ENCODE data around the gene RSRP1. TPM values are rescaled to one million over a fixed set of nuclear protein-coding genes. Genes with fewer than 3 reads are reported as not detected.
"Not testable (repeated sequence)": the region's sequence is repeated elsewhere in the genome, so short reads cannot be mapped to it uniquely, and the experiment has no call there.

RSRP1 gene
- total RNA-seq, 1 experiment from 2014 or later = 113 TPM

DNA sequence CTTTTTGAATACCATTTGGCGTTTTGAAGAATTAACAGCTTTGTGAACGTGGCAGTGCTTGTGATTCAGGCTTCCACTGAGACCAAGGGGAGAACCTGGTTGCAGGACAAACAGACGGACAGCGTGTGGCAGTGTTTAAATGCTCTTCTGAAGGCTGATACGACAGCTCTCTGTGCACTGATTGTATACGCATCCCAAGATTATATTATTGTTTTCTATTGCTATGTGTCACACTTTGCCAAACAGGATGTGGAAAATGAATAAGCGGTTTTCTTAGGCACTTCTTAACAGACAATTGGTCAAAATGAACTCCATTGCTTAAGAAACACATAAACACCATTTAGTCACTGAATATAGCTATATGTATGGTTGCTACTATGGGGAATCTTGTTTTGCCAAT is 12.6 kb upstream of the RSRP1 start:
- H3K4me1 ChIP-seq (replicated peaks; ENCODE audit: insufficient read depth); BruUV-seq (replicated peaks); H4K20me1 ChIP-seq (ENCODE audit: insufficient read depth); CTCF ChIA-PET; H3K9me3 ChIP-seq (ENCODE audit: insufficient read depth, low read depth); POLR2A ChIA-PET (ENCODE audit: unreplicated experiment); DNase-seq; H3F3A ChIP-seq (ENCODE audit: insufficient read depth, low read depth); H3K4me2 ChIP-seq; H2AFZ ChIP-seq; intact Hi-C loops (cut with micrococcal nuclease; ENCODE audit: unreplicated experiment); H3K79me2 ChIP-seq (ENCODE audit: low read depth); H3K9me2 ChIP-seq (ENCODE audit: insufficient read depth); H3K4me3 ChIP-seq; H3K36me3 ChIP-seq (ENCODE audit: low read depth); H3K27me3 ChIP-seq (ENCODE audit: insufficient read depth, low read depth): not testable (repeated sequence)
- 0 out of 2 replicates have a peak overlapping the region, but pooled peaks have one; percentile 19 for H3K27ac ChIP-seq

DNA sequence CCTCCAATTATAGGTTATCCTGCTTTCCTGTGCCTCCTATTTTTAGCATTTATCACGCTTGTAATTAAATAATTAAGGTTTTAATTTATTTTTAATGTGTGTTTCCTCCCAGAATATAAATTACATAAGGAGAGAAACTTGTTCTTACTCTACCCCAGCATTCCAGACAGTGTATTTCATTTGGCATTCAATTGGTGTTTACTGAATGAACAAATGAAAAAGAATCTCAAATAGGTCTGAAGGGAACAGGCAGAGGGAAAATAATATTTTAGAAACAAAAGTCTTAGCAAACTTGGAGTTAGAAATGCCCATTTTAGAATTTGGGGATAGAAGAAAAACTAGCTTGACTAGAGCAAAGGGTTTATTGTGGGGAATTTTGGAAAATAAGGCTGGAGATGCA is 9.9 kb upstream of the RSRP1 start:
- BruUV-seq (replicated peaks) = no TSS peak
- Histone ChIP-seq H3K27ac (no peak overlapping the region), H3F3A (ENCODE audit: insufficient read depth, low read depth) (peaks cover 10% of the 10 kb centered on the region; the same call in 1 of the 2 replicates), H3K4me1 (replicated peaks; ENCODE audit: insufficient read depth) (peaks cover 16% of the 10 kb centered on the region; the same call in 1 of the 2 replicates), H3K27me3 (ENCODE audit: insufficient read depth, low read depth) (no peaks in the 10 kb centered on the region), H3K9me3 (ENCODE audit: insufficient read depth, low read depth) (no peaks in the 10 kb centered on the region), H3K9me2 (ENCODE audit: insufficient read depth) (no peaks in the 10 kb centered on the region), H3K4me2 (no peak overlapping the region), H3K4me3 (no peak overlapping the region), H3K36me3 (ENCODE audit: low read depth) (no peaks in the 10 kb centered on the region), H4K20me1 (ENCODE audit: insufficient read depth) (no peaks in the 10 kb centered on the region), H2AFZ (no peak overlapping the region), H3K79me2 (ENCODE audit: low read depth) (no peaks in the 10 kb centered on the region)
- no peak for DNase-seq
- ChIA-PET POLR2A (ENCODE audit: unreplicated experiment) (no interaction called here), CTCF (no interaction called here)
- TF ChIP-seq, protein P1, sequence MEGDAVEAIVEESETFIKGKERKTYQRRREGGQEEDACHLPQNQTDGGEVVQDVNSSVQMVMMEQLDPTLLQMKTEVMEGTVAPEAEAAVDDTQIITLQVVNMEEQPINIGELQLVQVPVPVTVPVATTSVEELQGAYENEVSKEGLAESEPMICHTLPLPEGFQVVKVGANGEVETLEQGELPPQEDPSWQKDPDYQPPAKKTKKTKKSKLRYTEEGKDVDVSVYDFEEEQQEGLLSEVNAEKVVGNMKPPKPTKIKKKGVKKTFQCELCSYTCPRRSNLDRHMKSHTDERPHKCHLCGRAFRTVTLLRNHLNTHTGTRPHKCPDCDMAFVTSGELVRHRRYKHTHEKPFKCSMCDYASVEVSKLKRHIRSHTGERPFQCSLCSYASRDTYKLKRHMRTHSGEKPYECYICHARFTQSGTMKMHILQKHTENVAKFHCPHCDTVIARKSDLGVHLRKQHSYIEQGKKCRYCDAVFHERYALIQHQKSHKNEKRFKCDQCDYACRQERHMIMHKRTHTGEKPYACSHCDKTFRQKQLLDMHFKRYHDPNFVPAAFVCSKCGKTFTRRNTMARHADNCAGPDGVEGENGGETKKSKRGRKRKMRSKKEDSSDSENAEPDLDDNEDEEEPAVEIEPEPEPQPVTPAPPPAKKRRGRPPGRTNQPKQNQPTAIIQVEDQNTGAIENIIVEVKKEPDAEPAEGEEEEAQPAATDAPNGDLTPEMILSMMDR (conservative IDR thresholded peaks at IDR 0.05) = no peak
- TF ChIP-seq EZH2 (IDR thresholded peaks at IDR 0.05; ENCODE audit: low read depth) = no peak
- intact Hi-C loops (cut with micrococcal nuclease; ENCODE audit: unreplicated experiment) = no loop called here

DNA sequence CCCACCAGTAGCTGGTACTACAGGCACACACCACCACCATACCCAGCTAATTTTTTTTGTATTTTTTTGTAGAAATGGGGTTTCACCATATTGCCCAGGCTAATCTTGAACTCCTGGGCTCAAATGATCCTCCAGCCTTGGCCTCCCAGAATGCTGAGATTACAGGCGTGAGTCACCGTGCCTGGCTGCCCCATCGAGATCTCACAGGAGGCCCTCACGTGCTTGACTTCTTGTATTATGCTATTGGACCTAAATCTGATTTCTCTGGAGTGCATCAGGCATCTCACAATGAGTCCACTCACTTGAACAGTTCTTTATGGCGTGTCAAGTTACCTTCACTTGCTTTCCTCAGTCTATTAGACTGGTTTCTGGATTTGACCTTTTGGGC is 9.3 kb upstream of the RSRP1 start:
- Histone ChIP-seq H2AFZ (no peak overlapping the region), H4K20me1 (ENCODE audit: insufficient read depth) (no peaks in the 10 kb centered on the region), H3K9me2 (ENCODE audit: insufficient read depth) (no peaks in the 10 kb centered on the region), H3F3A (ENCODE audit: insufficient read depth, low read depth) (peaks cover 10% of the 10 kb centered on the region; the same call in 1 of the 2 replicates), H3K9me3 (ENCODE audit: insufficient read depth, low read depth) (no peaks in the 10 kb centered on the region), H3K36me3 (ENCODE audit: low read depth) (no peaks in the 10 kb centered on the region), H3K4me2 (no peak overlapping the region), H3K4me3 (no peak overlapping the region), H3K79me2 (ENCODE audit: low read depth) (no peaks in the 10 kb centered on the region), H3K4me1 (replicated peaks; ENCODE audit: insufficient read depth) (peaks cover 16% of the 10 kb centered on the region; the same call in 1 of the 2 replicates), H3K27ac (no peak overlapping the region), H3K27me3 (ENCODE audit: insufficient read depth, low read depth) (no peaks in the 10 kb centered on the region)
- ChIA-PET POLR2A (ENCODE audit: unreplicated experiment) (no interaction called here), CTCF (no interaction called here)
- BruUV-seq (replicated peaks) = no TSS peak
- DNase-seq = no peak
- TF ChIP-seq EZH2 (IDR thresholded peaks at IDR 0.05; ENCODE audit: low read depth) = no peak
- TF ChIP-seq, protein P1 (conservative IDR thresholded peaks at IDR 0.05) = no peak
- intact Hi-C loops (cut with micrococcal nuclease; ENCODE audit: unreplicated experiment) = no loop called here

Data from PC-9 (cell line).